Measurements from ENCODE around the gene CIROP.
A peak's percentile ranks its signal among the peaks of the same experiment; 100 is the strongest.

Gene CIROP

DNA sequence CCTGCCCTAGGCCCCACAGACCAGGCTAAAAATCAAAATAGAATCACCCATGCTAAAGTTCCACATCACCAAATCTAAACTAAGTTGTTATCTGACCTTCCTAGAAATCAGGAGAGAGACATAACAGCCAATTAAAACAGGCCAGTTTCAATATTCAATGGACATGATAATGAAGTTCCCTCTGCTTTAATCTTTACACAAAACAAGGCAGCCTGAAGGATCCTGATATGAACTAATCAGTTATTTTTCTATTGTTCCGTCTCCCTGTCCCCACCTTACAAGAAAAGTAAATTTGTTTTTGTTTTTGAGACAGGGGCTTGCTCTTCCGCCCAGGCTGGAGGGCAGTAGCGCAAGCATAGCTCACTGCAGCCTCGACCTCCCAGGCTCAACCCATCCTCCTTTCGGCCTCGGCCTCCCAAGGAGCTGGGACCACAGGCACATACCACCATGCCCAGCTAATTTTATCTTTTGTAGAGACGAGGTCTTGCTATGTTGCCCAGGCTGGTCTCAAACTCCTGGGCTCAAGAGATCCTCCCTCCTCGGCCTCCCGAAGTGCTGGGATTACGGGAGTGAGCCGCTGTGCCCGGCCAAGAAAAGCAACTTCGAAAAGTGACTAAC, 19.7 kb upstream of the CIROP start:
- TF ChIP-seq, protein P1, sequence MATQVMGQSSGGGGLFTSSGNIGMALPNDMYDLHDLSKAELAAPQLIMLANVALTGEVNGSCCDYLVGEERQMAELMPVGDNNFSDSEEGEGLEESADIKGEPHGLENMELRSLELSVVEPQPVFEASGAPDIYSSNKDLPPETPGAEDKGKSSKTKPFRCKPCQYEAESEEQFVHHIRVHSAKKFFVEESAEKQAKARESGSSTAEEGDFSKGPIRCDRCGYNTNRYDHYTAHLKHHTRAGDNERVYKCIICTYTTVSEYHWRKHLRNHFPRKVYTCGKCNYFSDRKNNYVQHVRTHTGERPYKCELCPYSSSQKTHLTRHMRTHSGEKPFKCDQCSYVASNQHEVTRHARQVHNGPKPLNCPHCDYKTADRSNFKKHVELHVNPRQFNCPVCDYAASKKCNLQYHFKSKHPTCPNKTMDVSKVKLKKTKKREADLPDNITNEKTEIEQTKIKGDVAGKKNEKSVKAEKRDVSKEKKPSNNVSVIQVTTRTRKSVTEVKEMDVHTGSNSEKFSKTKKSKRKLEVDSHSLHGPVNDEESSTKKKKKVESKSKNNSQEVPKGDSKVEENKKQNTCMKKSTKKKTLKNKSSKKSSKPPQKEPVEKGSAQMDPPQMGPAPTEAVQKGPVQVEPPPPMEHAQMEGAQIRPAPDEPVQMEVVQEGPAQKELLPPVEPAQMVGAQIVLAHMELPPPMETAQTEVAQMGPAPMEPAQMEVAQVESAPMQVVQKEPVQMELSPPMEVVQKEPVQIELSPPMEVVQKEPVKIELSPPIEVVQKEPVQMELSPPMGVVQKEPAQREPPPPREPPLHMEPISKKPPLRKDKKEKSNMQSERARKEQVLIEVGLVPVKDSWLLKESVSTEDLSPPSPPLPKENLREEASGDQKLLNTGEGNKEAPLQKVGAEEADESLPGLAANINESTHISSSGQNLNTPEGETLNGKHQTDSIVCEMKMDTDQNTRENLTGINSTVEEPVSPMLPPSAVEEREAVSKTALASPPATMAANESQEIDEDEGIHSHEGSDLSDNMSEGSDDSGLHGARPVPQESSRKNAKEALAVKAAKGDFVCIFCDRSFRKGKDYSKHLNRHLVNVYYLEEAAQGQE (IDR thresholded peaks at IDR 0.05; ENCODE audit: insufficient read depth in 1 of 2, low read depth in 2 of 2, low read length in 2 of 2), result no peak
- no peak for TF ChIP-seq TAF1 (IDR thresholded peaks at IDR 0.05; ENCODE audit: borderline replicate concordance, insufficient read depth, low read length)
- TF ChIP-seq FOXP2 (optimal IDR thresholded peaks at IDR 0.05; ENCODE audit: borderline replicate concordance, extremely low read depth, extremely low read length, insufficient read depth), result no peak
- no peak for TF ChIP-seq SIN3A (IDR thresholded peaks at IDR 0.05; ENCODE audit: borderline replicate concordance, insufficient read depth, low read length)
- no peak for TF ChIP-seq POLR2AphosphoS5 (IDR thresholded peaks at IDR 0.05; ENCODE audit: low read depth, low read length)

DNA sequence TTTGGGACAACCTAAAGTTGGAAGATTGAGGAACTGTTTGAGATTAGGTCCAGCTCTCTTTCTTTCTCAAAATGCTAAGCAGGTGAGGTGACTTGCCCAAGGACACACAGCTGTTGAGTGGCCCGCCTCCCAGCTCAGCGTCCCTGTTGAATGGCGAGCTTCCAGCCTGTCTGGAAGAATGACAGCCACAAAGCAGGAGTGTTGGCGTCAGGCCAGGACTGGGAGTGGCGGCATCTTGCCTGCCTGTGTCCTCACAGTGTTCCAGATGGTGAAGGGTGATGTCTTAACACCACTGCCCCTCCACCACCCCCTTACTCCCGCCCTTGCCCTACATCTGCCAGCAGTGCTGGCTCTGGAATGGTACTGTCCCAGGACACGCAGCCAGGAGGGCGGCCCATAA, 18.6 kb upstream of the CIROP start:
- TF ChIP-seq, protein P1 (IDR thresholded peaks at IDR 0.05; ENCODE audit: insufficient read depth in 1 of 2, low read depth in 2 of 2, low read length in 2 of 2), result no peak
- no peak for TF ChIP-seq POLR2AphosphoS5 (IDR thresholded peaks at IDR 0.05; ENCODE audit: low read depth, low read length)
- no peak for TF ChIP-seq SIN3A (IDR thresholded peaks at IDR 0.05; ENCODE audit: borderline replicate concordance, insufficient read depth, low read length)
- no peak for TF ChIP-seq TAF1 (IDR thresholded peaks at IDR 0.05; ENCODE audit: borderline replicate concordance, insufficient read depth, low read length)
- TF ChIP-seq FOXP2 (optimal IDR thresholded peaks at IDR 0.05; ENCODE audit: borderline replicate concordance, extremely low read depth, extremely low read length, insufficient read depth), result no peak

DNA sequence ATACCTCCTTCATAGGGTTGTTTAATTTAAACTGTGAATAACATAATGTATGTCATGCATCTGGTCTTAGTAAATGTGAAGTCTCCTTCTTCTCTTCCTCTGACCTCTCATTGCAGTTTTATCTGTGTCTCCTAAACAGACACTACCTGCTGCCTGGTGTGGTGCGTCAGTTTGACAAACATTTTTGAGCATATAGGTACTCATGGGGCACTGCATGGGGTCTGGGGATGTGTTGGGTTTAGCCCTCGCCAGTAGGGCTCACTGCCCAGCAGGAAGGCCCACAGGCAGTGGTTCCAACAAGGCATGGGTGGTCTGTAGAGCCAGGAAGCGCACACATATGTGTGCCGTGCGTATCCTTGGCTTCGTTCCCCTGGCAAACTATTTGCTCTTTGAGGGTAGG, 17.3 kb upstream of the CIROP start:
- TF ChIP-seq FOXP2 (optimal IDR thresholded peaks at IDR 0.05; ENCODE audit: borderline replicate concordance, extremely low read depth, extremely low read length, insufficient read depth) (no peak), TAF1 (IDR thresholded peaks at IDR 0.05; ENCODE audit: borderline replicate concordance, insufficient read depth, low read length) (no peak), SIN3A (IDR thresholded peaks at IDR 0.05; ENCODE audit: borderline replicate concordance, insufficient read depth, low read length) (no peak), POLR2AphosphoS5 (IDR thresholded peaks at IDR 0.05; ENCODE audit: low read depth, low read length) (no peak)
- TF ChIP-seq, protein P1 (IDR thresholded peaks at IDR 0.05; ENCODE audit: insufficient read depth in 1 of 2, low read depth in 2 of 2, low read length in 2 of 2), result no peak

DNA sequence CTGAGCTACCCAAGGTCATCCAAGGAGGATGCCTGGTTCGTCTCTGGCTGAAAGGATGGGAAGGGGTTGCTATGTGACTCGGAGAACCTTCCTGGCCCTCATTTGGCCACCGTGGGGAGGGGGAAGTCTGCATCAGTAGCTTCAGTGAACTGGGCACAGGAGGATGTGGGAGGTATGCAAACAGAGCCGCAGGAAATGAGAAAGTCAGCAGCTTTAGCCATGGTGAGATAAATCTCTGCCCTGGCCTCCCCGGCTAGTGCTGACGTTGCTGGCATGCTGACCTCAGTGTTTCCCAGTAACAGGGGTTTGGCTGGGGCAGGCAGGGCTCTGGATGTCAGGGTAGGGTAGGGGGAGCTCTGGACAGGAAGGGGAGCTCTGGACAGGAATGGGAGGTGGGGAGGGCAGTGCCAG, 16.6 kb upstream of the CIROP start:
- TF ChIP-seq FOXP2 (optimal IDR thresholded peaks at IDR 0.05; ENCODE audit: borderline replicate concordance, extremely low read depth, extremely low read length, insufficient read depth) (peak; percentile 26), SIN3A (IDR thresholded peaks at IDR 0.05; ENCODE audit: borderline replicate concordance, insufficient read depth, low read length) (no peak)

DNA sequence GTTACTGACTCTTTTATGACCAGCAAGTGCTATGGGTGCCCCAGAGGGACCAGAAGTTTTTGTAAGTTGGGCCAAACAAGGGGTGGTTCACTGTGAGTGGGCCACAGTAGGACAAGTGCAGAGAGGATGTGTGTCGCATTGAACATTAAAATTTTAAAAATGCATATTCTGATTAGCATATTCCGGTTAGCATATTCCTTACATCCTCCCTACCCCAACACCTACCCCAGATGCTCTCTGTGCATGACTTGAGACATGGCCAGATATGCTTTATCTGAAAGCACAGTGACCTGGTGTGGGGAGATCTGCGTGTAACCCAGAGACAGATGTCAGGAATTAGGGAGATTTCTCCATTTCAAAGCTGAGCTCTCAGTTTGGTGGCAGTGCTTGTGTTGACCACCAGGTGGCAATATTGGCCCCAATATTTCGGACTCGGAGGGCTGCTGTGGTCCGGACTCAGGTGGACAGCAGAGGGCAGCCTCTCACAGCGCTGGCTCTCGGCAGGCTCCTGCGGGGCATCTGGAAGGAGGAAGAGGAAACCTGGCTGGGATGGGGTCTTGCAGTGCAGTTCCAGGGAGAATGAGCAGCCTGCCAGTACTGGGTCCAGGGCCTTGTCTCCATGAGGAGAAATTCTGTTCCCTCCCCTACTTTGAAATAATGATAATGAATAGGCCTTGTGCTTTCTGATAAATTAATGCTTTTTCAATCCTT, 15.9 kb upstream of the CIROP start:
- TF ChIP-seq, protein P1 (IDR thresholded peaks at IDR 0.05; ENCODE audit: insufficient read depth in 1 of 2, low read depth in 2 of 2, low read length in 2 of 2), result no peak
- TF ChIP-seq FOXP2 (optimal IDR thresholded peaks at IDR 0.05; ENCODE audit: borderline replicate concordance, extremely low read depth, extremely low read length, insufficient read depth), result peak; percentile 28
